Measurements from ENCODE around the gene DZANK1.

DNA sequence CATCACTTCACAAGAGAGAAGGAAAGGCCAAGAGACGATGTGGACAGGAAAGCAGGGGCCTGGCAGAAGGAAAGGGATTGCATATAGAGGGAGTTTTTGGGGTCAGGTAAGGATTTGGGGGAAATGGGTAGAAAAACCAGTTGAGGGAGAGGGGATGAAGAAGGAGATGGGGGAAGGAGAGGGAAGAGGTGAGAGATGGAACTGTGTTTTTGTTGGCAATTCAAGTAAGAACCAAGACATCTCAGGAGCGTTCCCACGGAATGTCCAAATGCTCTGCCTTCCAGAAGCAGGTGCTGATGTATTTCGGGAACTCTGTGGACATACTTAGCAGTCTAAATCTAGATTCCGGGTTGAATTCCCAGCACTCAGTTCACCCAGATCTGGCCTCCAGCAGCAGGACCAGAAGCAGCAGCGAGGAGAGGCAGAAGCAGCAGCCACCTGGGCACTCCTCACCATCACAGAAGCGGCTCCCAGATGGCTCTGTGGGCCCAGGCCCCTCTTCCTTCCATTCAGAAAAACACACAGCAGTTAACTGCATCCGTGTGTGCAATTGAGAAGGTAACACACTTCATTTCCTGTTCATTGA, 88.8 kb downstream of the DZANK1 start:
- TF ChIP-seq ZFP30 (CRISPR knock-in tag; IDR thresholded peaks at IDR 0.05) (no peak), PPARA (CRISPR knock-in tag; IDR thresholded peaks at IDR 0.05; ENCODE audit: borderline replicate concordance) (no peak), BACH2 (CRISPR knock-in tag; IDR thresholded peaks at IDR 0.05; ENCODE audit: borderline replicate concordance) (no peak), ZNF8 (CRISPR knock-in tag; IDR thresholded peaks at IDR 0.05) (no peak), ARNTL (CRISPR knock-in tag; IDR thresholded peaks at IDR 0.05; ENCODE audit: borderline replicate concordance, low read depth) (no peak), ZFP3 (CRISPR knock-in tag; IDR thresholded peaks at IDR 0.05) (no peak), GLIS3 (CRISPR knock-in tag; IDR thresholded peaks at IDR 0.05) (no peak), TCF4 (CRISPR knock-in tag; IDR thresholded peaks at IDR 0.05; ENCODE audit: borderline replicate concordance) (no peak)
- TF ChIP-seq, protein P1, sequence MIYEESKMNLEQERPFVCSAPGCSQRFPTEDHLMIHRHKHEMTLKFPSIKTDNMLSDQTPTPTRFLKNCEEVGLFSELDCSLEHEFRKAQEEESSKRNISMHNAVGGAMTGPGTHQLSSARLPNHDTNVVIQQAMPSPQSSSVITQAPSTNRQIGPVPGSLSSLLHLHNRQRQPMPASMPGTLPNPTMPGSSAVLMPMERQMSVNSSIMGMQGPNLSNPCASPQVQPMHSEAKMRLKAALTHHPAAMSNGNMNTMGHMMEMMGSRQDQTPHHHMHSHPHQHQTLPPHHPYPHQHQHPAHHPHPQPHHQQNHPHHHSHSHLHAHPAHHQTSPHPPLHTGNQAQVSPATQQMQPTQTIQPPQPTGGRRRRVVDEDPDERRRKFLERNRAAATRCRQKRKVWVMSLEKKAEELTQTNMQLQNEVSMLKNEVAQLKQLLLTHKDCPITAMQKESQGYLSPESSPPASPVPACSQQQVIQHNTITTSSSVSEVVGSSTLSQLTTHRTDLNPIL (CRISPR knock-in tag; IDR thresholded peaks at IDR 0.05; ENCODE audit: low read depth): no peak
- TF ChIP-seq, protein P2, sequence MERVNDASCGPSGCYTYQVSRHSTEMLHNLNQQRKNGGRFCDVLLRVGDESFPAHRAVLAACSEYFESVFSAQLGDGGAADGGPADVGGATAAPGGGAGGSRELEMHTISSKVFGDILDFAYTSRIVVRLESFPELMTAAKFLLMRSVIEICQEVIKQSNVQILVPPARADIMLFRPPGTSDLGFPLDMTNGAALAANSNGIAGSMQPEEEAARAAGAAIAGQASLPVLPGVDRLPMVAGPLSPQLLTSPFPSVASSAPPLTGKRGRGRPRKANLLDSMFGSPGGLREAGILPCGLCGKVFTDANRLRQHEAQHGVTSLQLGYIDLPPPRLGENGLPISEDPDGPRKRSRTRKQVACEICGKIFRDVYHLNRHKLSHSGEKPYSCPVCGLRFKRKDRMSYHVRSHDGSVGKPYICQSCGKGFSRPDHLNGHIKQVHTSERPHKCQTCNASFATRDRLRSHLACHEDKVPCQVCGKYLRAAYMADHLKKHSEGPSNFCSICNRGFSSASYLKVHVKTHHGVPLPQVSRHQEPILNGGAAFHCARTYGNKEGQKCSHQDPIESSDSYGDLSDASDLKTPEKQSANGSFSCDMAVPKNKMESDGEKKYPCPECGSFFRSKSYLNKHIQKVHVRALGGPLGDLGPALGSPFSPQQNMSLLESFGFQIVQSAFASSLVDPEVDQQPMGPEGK (CRISPR knock-in tag; IDR thresholded peaks at IDR 0.05; ENCODE audit: borderline replicate concordance): no peak
